ENCODE data around the gene TMEM163.

DNA sequence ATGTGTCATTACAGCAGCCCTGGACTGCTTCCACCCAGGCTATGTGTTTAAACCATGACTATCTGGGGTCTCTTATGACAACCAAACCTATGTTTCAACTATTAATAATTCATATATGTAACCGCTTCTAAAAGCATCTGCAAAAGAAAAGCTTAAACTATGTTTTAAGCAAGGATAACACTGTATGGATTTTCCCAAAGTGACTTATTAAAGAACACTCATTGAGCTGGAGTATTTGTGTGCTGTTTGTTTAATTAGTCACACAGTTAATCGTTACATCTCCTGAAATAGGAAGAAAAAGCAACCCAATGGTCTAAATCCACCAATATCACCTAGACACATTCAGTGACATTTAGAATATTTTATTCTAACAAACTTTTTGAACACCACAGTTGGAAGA lies 51.3 kb downstream of the TMEM163 start:
- no peak for TF ChIP-seq GATA2 (IDR thresholded peaks at IDR 0.05; ENCODE audit: low read depth, low read length)
- no peak for TF ChIP-seq GATA3 (IDR thresholded peaks at IDR 0.05; ENCODE audit: low read depth, low read length)
